Type B pancreatic cell (in vitro differentiated cells): ENCODE results near the gene ADCK1. TPM values are rescaled to one million over a fixed set of nuclear protein-coding genes. Genes with fewer than 3 reads are reported as not detected.
"Not testable (repeated sequence)": the region's sequence is repeated elsewhere in the genome, so short reads cannot be mapped to it uniquely, and the experiment has no call there.

Source experiments
- DNase-seq: peaks from one replicate; pipeline ENCODE4 v3.0.0; 2021; ENCODE audit warnings: mixed read lengths; ENCODE audit not compliant: unreplicated experiment; ENCODE audit errors: extremely low spot score
- H3K27ac Mint-ChIP-seq: 2 replicates; pipeline ENCODE4 v1.8.0; 2021; ENCODE audit warnings: mild to moderate bottlenecking, mixed read lengths
- H3K27me3 Mint-ChIP-seq: 2 replicates; pipeline ENCODE4 v1.8.0; 2021; ENCODE audit warnings: mixed read lengths
- H3K36me3 Mint-ChIP-seq: 2 replicates; pipeline ENCODE4 v1.8.0; 2021; ENCODE audit warnings: mixed read lengths
- H3K4me1 Mint-ChIP-seq: one replicate; pipeline ENCODE4 v1.8.0; 2021; ENCODE audit warnings: mixed read lengths; ENCODE audit not compliant: unreplicated experiment
- H3K4me3 Mint-ChIP-seq: 2 replicates; pipeline ENCODE4 v1.8.0; 2021; ENCODE audit warnings: mild to moderate bottlenecking, mixed read lengths
- H3K9me3 Mint-ChIP-seq: 2 replicates; pipeline ENCODE4 v1.8.0; 2021; ENCODE audit warnings: mixed read lengths
- CTCF ChIP-seq: fragments of 200-600 bp; sonication (generic); conservative IDR thresholded peaks from 2 replicates; pipeline ENCODE4 v1.5.0; 2021; ENCODE audit warnings: antibody characterized with exemption, mild to moderate bottlenecking
- total RNA-seq: library from RNA; stranded (reverse); gene quantifications from 2 replicates; pipeline ENCODE4 v1.2.1, GENCODE V29; 2021; ENCODE audit warnings: low replicate concordance

The ADCK1 gene
- total RNA-seq, 1 donor from 2014 or later, result 9.2 TPM

- H3K9me3 Mint-ChIP-seq, result no peaks in the 10 kb centered on the region
- no peaks in the 10 kb centered on the region for H3K4me1 Mint-ChIP-seq
- TF ChIP-seq CTCF, result no peak
- DNase-seq, result no peak
- H3K36me3 Mint-ChIP-seq, result no peaks in the 10 kb centered on the region
- H3K27ac Mint-ChIP-seq, result no peak overlapping the region
- no peak overlapping the region for H3K4me3 Mint-ChIP-seq
- peaks cover 9% of the 10 kb centered on the region for H3K27me3 Mint-ChIP-seq
Measured at GRCh38 chr14:77786148-77786547, 13.8 kb upstream of the ADCK1 start.

GRCh38 chr14:77790566-77791224, 9.2 kb upstream of the ADCK1 start:
- H3K36me3 Mint-ChIP-seq, result no peaks in the 10 kb centered on the region
- H3K27me3 Mint-ChIP-seq, result peaks cover 15% of the 10 kb centered on the region
- H3K4me3 Mint-ChIP-seq, result no peak overlapping the region
- H3K27ac Mint-ChIP-seq, result no peak overlapping the region
- TF ChIP-seq CTCF, result no peak
- H3K9me3 Mint-ChIP-seq, result no peaks in the 10 kb centered on the region
- no peak for DNase-seq
- H3K4me1 Mint-ChIP-seq, result no peaks in the 10 kb centered on the region

GRCh38 chr14:77791225-77791600, 8.7 kb upstream of the ADCK1 start:
- no peak overlapping the region for H3K27ac Mint-ChIP-seq
- TF ChIP-seq CTCF, result no peak
- H3K4me1 Mint-ChIP-seq, result no peaks in the 10 kb centered on the region
- H3K27me3 Mint-ChIP-seq, result peaks cover 15% of the 10 kb centered on the region
- DNase-seq, result no peak
- H3K9me3 Mint-ChIP-seq, result no peaks in the 10 kb centered on the region
- no peak overlapping the region for H3K4me3 Mint-ChIP-seq
- no peaks in the 10 kb centered on the region for H3K36me3 Mint-ChIP-seq

GRCh38 chr14:77793255-77793654, 6.7 kb upstream of the ADCK1 start:
- not testable (repeated sequence) for H3K4me3 Mint-ChIP-seq, H3K27ac Mint-ChIP-seq, H3K9me3 Mint-ChIP-seq, H3K4me1 Mint-ChIP-seq, H3K36me3 Mint-ChIP-seq, DNase-seq
- peaks cover 15% of the 10 kb centered on the region for H3K27me3 Mint-ChIP-seq

- no peaks in the 10 kb centered on the region for H3K9me3 Mint-ChIP-seq
- no peaks in the 10 kb centered on the region for H3K36me3 Mint-ChIP-seq
- no peak for DNase-seq
- no peak overlapping the region for H3K27ac Mint-ChIP-seq
- H3K4me1 Mint-ChIP-seq, result no peaks in the 10 kb centered on the region
- no peak for TF ChIP-seq CTCF
- no peak overlapping the region for H3K4me3 Mint-ChIP-seq
- H3K27me3 Mint-ChIP-seq, result peaks cover 15% of the 10 kb centered on the region
Measured at GRCh38 chr14:77794357-77794756, 5.6 kb upstream of the ADCK1 start.

- not testable (repeated sequence) for H3K27me3 Mint-ChIP-seq, H3K36me3 Mint-ChIP-seq, DNase-seq, H3K9me3 Mint-ChIP-seq, H3K4me1 Mint-ChIP-seq
- H3K4me3 Mint-ChIP-seq, result peak overlapping the region; percentile 90
- H3K27ac Mint-ChIP-seq, result peak overlapping the region; percentile 70
Measured at GRCh38 chr14:77799456-77799855, 453 bp upstream of the ADCK1 start.

GRCh38 chr14:77800814-77801213, 905 bp downstream of the ADCK1 start:
- H3K4me1 Mint-ChIP-seq, result peaks cover 4% of the 10 kb centered on the region
- no peak for DNase-seq
- TF ChIP-seq CTCF, result no peak
- no peaks in the 10 kb centered on the region for H3K36me3 Mint-ChIP-seq
- peak overlapping the region; percentile 80 for H3K27ac Mint-ChIP-seq
- no peaks in the 10 kb centered on the region for H3K27me3 Mint-ChIP-seq
- H3K4me3 Mint-ChIP-seq, result peak overlapping the region; percentile 88
- H3K9me3 Mint-ChIP-seq, result no peaks in the 10 kb centered on the region
